OCI-LY3 (cell line): ENCODE results near the gene TARS2.

Experiments
- EZH2phosphoT487 ChIP-seq: fragments of 200-600 bp; shearing (Covaris generic); IDR thresholded peaks from 2 replicates; pipeline ENCODE4 v1.6.1; 2018; ENCODE audit warnings: antibody characterized with exemption, mixed run types, low read depth
- TF ChIP-seq, protein P1 (sequence below): fragments of 200-600, 300-600 bp; sonication (generic); IDR thresholded peaks from 2 replicates; pipeline ENCODE4 v1.5.1; 2014; ENCODE audit warnings: antibody characterized with exemption, low read length, low read depth

DNA sequence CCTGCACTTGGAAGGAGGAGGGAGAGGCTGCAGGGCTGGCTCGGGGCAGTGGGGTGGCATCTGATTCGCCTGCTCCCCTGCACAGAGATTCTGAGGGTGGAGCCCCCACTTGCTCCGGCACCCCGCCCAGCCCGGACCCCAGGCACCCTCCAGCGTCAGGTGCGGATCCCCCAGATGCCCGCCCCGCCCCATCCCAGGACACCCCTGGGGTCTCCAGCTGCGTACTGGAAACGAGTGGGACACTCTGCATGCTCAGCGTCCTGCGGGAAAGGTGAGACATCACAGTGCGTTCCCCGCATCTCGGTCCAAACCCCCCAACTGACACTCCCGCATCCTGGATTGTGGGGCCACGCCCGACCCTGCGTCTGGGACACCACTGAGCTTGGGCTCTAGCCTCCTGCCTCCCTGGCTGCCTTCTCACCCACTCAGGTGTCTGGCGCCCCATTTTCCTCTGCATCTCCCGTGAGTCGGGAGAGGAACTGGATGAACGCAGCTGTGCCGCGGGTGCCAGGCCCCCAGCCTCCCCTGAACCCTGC is 69.9 kb downstream of the TARS2 start:
- TF ChIP-seq, protein P1, sequence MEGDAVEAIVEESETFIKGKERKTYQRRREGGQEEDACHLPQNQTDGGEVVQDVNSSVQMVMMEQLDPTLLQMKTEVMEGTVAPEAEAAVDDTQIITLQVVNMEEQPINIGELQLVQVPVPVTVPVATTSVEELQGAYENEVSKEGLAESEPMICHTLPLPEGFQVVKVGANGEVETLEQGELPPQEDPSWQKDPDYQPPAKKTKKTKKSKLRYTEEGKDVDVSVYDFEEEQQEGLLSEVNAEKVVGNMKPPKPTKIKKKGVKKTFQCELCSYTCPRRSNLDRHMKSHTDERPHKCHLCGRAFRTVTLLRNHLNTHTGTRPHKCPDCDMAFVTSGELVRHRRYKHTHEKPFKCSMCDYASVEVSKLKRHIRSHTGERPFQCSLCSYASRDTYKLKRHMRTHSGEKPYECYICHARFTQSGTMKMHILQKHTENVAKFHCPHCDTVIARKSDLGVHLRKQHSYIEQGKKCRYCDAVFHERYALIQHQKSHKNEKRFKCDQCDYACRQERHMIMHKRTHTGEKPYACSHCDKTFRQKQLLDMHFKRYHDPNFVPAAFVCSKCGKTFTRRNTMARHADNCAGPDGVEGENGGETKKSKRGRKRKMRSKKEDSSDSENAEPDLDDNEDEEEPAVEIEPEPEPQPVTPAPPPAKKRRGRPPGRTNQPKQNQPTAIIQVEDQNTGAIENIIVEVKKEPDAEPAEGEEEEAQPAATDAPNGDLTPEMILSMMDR: no peak
- TF ChIP-seq EZH2phosphoT487: no peak
